Spleen (tissue), 11 donors: ENCODE results near the gene CCDC110. TPM values are rescaled to one million over a fixed set of nuclear protein-coding genes. Genes with fewer than 3 reads are reported as not detected.

Source experiments
- DNase-seq: peaks from one replicate; pipeline ENCODE4 v3.0.0-alpha.2; 2020
- H3K27ac ChIP-seq, 8 donors: fragments of 200-600 bp; sonication (generic) in 7 of 8; 1 replicate in 4 of 8; 2 replicates in 4 of 8; pipeline versions ENCODE4 v1.5.0 to v1.8.0; 2016 to 2021; ENCODE audit warnings: inconsistent platforms in 4 of 8, mild to moderate bottlenecking in 4 of 8, moderate library complexity in 1 of 8
- H3K27me3 ChIP-seq, 7 donors: fragments of 200-600 bp; sonication (generic) in 6 of 7; replicated peaks in 1 of 7; 1 replicate in 4 of 7; 2 replicates in 3 of 7; pipeline versions ENCODE4 v1.5.0 to v1.8.0; 2016 to 2021; ENCODE audit warnings: inconsistent platforms in 3 of 7, mild to moderate bottlenecking in 1 of 7
- H3K36me3 ChIP-seq, 6 donors: fragments of 200-600 bp; sonication (generic) in 5 of 6; 1 replicate in 4 of 6; 2 replicates in 2 of 6; pipeline versions ENCODE4 v1.5.0 to v1.8.0; 2016 to 2021; ENCODE audit warnings: inconsistent platforms in 2 of 6
- H3K4me1 ChIP-seq, 6 donors: fragments of 200-600 bp; sonication (generic) in 5 of 6; 1 replicate in 3 of 6; 2 replicates in 3 of 6; pipeline versions ENCODE4 v1.5.0 to v1.8.0; 2016 to 2021; ENCODE audit warnings: inconsistent platforms in 3 of 6
- H3K4me3 ChIP-seq, 8 donors: fragments of 200-600 bp; sonication (generic) in 7 of 8; 1 replicate in 4 of 8; 2 replicates in 4 of 8; pipeline versions ENCODE4 v1.5.0 to v1.8.0; 2016 to 2021; ENCODE audit warnings: inconsistent platforms in 4 of 8, mild to moderate bottlenecking in 4 of 8, moderate library complexity in 2 of 8
- H3K9me3 ChIP-seq, 8 donors: fragments of 200-600 bp; sonication (generic) in 7 of 8; 1 replicate in 4 of 8; 2 replicates in 4 of 8; pipeline versions ENCODE4 v1.5.0 to v1.8.0; 2016 to 2021; ENCODE audit warnings: inconsistent platforms in 4 of 8
- POLR2A ChIP-seq, 3 donors: fragments of 450-650 bp; IDR thresholded peaks; one replicate each; pipeline ENCODE4 v1.5.1; 2017; ENCODE audit warnings: antibody characterized with exemption in 3 of 3, mild to moderate bottlenecking in 1 of 3
- POLR2AphosphoS5 ChIP-seq, 3 donors: sonication (generic); formaldehyde crosslinking; IDR thresholded peaks; one replicate each; pipeline ENCODE4 v1.5.1; 2017; ENCODE audit warnings: antibody characterized with exemption in 3 of 3
- WGBS, 5 donors: extraction: QIAGEN DNeasy Blood & Tissue Kit in 3 of 5; methylation state at CpG; one replicate each; pipeline versions ENCODE4 v1.1.5 to v1.1.7; 2013 to 2018; 5-methylcytosine and 5-hydroxymethylcytosine counted together
- intact Hi-C: fragments of 100-400 bp; cut with DNase I; formaldehyde crosslinking; loops from one replicate; pipeline ENCODE4 v1.15.0; 2023; ENCODE audit warnings: low total_unique reads
- polyA plus RNA-seq, 3 donors: library from polyadenylated mRNA; stranded (reverse); fragments of 200-250 nt; gene quantifications; one replicate each; pipeline ENCODE4 v1.2.1, GENCODE V29; 2013
- total RNA-seq, 7 donors: library from RNA; depleted of rRNA in 3 of 7; stranded (reverse); fragments of >200 nt in 3 of 7; fragmentation: NEBNext Ultra II Directional in 4 of 7; extraction: Animal tissue kit (Norgen Biotek cat#: 25700) in 4 of 7; gene quantifications; one replicate each; pipeline versions ENCODE4 v1.1.0 to v1.2.1, GENCODE V29; 2016 to 2021
- TF ChIP-seq, protein P1 (sequence below), 11 experiments: fragments of 200-600 bp in 7 of 11; fragments of 450-650 bp in 4 of 11; sonication (generic) in 4 of 11; IDR thresholded peaks in 8 of 11; conservative IDR thresholded peaks in 3 of 11; 1 replicate in 7 of 11; 2 replicates in 4 of 11; pipeline versions ENCODE4 v1.4.0 to v1.8.0; 2016 to 2021; ENCODE audit warnings: antibody characterized with exemption in 11 of 11, inconsistent platforms in 4 of 11, mild to moderate bottlenecking in 1 of 11
- donor health status: healthy with polysubstance abuse.
- donor health status: DM: no; HTN: no; CAD: no; lungs with moderate emphysema.
- donor health status: DM: no; HTN: no; CAD: no.
- donor health status: Bipolar disorder and iron deficiency.
- donor health status: healthy.
- donor health status: DM: no; HTN: no; CAD: no.
- donor health status: DM: yes; HTN: yes; CAD: no.

CCDC110 gene
- total and polyA plus RNA-seq, 10 donors: 0.20 to 4.7 (median 0.70) TPM

DNA sequence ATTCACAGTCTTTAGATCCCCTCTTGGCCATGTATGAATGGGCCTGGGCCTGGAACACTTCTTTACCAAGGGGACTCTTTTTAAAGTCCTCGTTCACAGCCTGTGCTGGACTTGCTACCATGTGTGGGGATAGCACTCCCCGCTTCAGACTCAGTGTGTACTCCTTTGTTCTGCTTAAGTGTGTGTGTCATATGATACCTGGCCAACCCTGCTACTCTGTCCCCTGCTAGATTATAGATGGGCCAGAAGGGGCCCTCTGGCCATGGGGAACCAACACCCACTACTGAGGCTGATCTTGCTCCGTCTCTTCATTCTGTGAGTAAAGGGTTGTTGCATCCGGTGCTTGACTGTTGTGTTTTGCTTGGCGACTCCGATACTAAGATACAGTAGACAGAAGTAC lies 8.0 kb downstream of the CCDC110 start:
- Histone ChIP-seq H3K9me3 (no peaks in the 10 kb centered on the region), H3K27me3 (peaks cover 0 to 8% (median 0%) of the 10 kb centered on the region in 7 donors), H3K36me3 (no peaks in the 10 kb centered on the region), H3K4me3 (no peak overlapping the region), H3K27ac (no peak overlapping the region), H3K4me1 (no peaks in the 10 kb centered on the region)
- no peak for DNase-seq
- 90 to 95% (median 94%) methylated on average over 6 of the region's 6 CpGs for WGBS, 5 donors
- TF ChIP-seq POLR2A (IDR thresholded peaks at IDR 0.05) (no peak), POLR2AphosphoS5 (IDR thresholded peaks at IDR 0.05) (no peak)
- TF ChIP-seq, protein P1, sequence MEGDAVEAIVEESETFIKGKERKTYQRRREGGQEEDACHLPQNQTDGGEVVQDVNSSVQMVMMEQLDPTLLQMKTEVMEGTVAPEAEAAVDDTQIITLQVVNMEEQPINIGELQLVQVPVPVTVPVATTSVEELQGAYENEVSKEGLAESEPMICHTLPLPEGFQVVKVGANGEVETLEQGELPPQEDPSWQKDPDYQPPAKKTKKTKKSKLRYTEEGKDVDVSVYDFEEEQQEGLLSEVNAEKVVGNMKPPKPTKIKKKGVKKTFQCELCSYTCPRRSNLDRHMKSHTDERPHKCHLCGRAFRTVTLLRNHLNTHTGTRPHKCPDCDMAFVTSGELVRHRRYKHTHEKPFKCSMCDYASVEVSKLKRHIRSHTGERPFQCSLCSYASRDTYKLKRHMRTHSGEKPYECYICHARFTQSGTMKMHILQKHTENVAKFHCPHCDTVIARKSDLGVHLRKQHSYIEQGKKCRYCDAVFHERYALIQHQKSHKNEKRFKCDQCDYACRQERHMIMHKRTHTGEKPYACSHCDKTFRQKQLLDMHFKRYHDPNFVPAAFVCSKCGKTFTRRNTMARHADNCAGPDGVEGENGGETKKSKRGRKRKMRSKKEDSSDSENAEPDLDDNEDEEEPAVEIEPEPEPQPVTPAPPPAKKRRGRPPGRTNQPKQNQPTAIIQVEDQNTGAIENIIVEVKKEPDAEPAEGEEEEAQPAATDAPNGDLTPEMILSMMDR (IDR thresholded peaks at IDR 0.05 in 8 of 11, conservative IDR thresholded peaks at IDR 0.05 in 3 of 11): no peak
- intact Hi-C loops: no loop called here

DNA sequence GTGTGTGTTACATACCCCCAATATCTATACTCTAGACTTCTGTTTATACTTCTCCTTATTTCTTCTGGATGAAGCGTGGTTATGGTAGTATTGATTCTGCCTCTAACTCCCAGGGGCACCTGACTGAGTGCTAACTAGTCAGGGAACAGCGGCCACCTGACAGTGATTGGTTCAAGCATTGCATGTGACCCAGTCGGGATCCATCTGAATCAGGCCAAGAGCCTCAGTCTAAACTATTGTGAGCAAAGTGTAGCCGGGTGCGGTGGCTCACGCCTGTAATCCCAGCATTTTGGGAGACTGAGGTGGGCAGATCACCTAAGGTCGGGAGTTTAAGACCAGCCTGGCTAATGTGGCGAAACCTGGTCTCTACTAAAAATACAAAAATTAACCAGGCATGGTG lies 10.0 kb downstream of the CCDC110 start:
- no peak for DNase-seq
- TF ChIP-seq, protein P1 (IDR thresholded peaks at IDR 0.05 in 8 of 11, conservative IDR thresholded peaks at IDR 0.05 in 3 of 11): no peak
- TF ChIP-seq POLR2A (IDR thresholded peaks at IDR 0.05) (no peak), POLR2AphosphoS5 (IDR thresholded peaks at IDR 0.05) (no peak)
- H3K27ac ChIP-seq: no peak overlapping the region
- H3K4me3 ChIP-seq: no peak overlapping the region
- 87 to 93% (median 92%) methylated on average over 8 of the region's 8 CpGs for WGBS, 5 donors
- no peaks in the 10 kb centered on the region for H3K4me1 ChIP-seq
- H3K9me3 ChIP-seq: no peaks in the 10 kb centered on the region
- intact Hi-C loops: no loop called here
- H3K27me3 ChIP-seq: peaks cover 0 to 8% (median 0%) of the 10 kb centered on the region in 7 donors
- no peaks in the 10 kb centered on the region for H3K36me3 ChIP-seq

DNA sequence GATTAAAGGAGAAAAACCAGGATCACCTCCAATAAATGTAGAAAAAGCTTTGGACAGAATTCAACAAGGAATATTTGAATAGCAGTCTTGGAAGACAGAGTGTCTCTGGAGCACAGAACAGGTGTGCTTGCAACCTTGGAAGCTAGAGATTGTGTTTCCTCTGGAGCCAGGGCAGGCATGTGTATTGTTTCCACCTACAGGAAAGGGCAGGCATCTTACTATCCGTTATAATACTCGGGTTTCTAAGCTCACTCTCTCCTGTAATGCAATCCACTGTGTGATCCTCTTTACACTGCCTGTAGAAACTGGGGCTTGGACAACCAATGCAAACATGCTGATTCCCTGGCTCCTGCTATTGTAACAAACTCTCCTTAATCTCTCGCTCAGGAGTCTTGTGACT lies 14.4 kb downstream of the CCDC110 start:
- H3K36me3 ChIP-seq: no peaks in the 10 kb centered on the region
- WGBS, 5 donors: 59 to 64% (median 60%) methylated on average over 3 of the region's 3 CpGs
- TF ChIP-seq POLR2AphosphoS5 (IDR thresholded peaks at IDR 0.05) (no peak), POLR2A (IDR thresholded peaks at IDR 0.05) (no peak)
- TF ChIP-seq, protein P1 (IDR thresholded peaks at IDR 0.05 in 8 of 11, conservative IDR thresholded peaks at IDR 0.05 in 3 of 11): no peak
- intact Hi-C loops: no loop called here
- no peak overlapping the region for H3K27ac ChIP-seq
- no peak overlapping the region for H3K4me3 ChIP-seq
- H3K4me1 ChIP-seq: no peaks in the 10 kb centered on the region
- DNase-seq: no peak
- H3K27me3 ChIP-seq: peaks cover 0 to 8% (median 0%) of the 10 kb centered on the region in 7 donors
- no peaks in the 10 kb centered on the region for H3K9me3 ChIP-seq

DNA sequence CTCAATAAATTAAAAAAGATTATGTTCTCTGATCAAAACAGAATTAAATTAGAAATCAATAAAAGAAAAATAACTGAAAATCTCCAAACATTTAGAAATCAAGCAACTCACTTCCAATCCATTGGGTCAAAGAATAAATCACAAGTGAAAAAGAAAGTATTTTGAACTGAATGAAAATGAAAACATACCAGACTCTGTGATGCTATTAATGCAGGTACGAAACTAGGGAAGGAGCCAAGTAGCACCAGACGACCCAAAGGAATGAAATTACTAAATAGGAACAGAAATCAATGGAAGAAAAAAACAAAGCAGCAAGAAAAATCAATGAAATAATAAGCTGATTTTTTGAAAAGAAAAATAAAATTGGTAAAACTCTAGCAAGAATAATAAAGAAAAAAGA lies 15.4 kb downstream of the CCDC110 start:
- Histone ChIP-seq H3K4me3 (no peak overlapping the region), H3K9me3 (no peaks in the 10 kb centered on the region), H3K36me3 (no peaks in the 10 kb centered on the region), H3K27ac (no peak overlapping the region), H3K27me3 (peaks cover 0 to 8% (median 0%) of the 10 kb centered on the region in 7 donors), H3K4me1 (no peaks in the 10 kb centered on the region)
- TF ChIP-seq, protein P1 (IDR thresholded peaks at IDR 0.05 in 8 of 11, conservative IDR thresholded peaks at IDR 0.05 in 3 of 11): no peak
- no peak for TF ChIP-seq POLR2AphosphoS5 (IDR thresholded peaks at IDR 0.05)
- WGBS, 5 donors: 39 to 69% (median 46%) methylated on average over 2 of the region's 2 CpGs
- DNase-seq: no peak
- intact Hi-C loops: no loop called here
